ENCODE measurements around the gene GRIK5. TPM values are rescaled to one million over a fixed set of nuclear protein-coding genes. Genes with fewer than 3 reads are reported as not detected.

The GRIK5 gene
- total RNA-seq, 1 experiment from 2014 or later: 0.48 TPM

DNA sequence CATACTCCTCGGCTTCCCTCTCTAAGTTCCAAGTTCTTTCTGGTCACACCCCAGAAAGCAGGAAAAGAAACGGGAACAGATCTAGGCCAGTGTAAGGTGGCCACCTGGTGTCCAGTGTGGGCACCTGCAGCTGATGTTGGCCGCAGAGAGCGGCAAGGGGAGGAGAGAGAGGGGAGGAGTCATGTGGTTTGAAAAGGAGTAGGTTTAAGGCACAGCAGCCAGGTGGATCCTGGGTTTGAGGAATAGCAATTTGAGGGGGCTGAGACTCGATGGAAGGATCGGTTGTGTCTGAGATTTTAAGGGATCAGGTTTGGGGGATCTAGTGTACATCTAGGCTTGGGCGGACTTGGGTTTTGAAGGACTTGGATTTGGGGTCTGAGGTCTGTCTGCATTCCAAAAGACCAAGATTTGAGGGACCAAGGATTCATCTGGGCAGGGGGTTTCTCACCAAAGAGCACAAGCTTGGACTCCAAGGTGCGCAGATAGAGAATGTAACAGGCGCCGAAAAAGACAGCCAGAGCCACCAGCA lies 112.1 kb downstream of the GRIK5 start:
- peak overlapping the region; percentile 81 for H3K27ac Mint-ChIP-seq (ENCODE audit: unreplicated experiment)
- Histone ChIP-seq H3K9me3 (no peaks in the 10 kb centered on the region), H3K4me3 (ENCODE audit: low read depth, low read length) (peak overlapping the region; percentile 82), H3K36me3 (ENCODE audit: control insufficient read depth, insufficient read depth, low read length) (no peaks in the 10 kb centered on the region), H3K27me3 (replicated peaks; ENCODE audit: control insufficient read depth, insufficient read depth, low read length) (no peaks in the 10 kb centered on the region), H3K4me1 (peaks cover 14% of the 10 kb centered on the region)
- H3K4me1 Mint-ChIP-seq (ENCODE audit: low read depth, unreplicated experiment): peaks cover 13% of the 10 kb centered on the region
- peaks cover 6% of the 10 kb centered on the region for H3K36me3 Mint-ChIP-seq (ENCODE audit: insufficient read depth, unreplicated experiment)
- H3K27me3 Mint-ChIP-seq (ENCODE audit: insufficient read depth, unreplicated experiment): no peaks in the 10 kb centered on the region
- TF ChIP-seq, protein P1, sequence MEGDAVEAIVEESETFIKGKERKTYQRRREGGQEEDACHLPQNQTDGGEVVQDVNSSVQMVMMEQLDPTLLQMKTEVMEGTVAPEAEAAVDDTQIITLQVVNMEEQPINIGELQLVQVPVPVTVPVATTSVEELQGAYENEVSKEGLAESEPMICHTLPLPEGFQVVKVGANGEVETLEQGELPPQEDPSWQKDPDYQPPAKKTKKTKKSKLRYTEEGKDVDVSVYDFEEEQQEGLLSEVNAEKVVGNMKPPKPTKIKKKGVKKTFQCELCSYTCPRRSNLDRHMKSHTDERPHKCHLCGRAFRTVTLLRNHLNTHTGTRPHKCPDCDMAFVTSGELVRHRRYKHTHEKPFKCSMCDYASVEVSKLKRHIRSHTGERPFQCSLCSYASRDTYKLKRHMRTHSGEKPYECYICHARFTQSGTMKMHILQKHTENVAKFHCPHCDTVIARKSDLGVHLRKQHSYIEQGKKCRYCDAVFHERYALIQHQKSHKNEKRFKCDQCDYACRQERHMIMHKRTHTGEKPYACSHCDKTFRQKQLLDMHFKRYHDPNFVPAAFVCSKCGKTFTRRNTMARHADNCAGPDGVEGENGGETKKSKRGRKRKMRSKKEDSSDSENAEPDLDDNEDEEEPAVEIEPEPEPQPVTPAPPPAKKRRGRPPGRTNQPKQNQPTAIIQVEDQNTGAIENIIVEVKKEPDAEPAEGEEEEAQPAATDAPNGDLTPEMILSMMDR (IDR thresholded peaks at IDR 0.05; ENCODE audit: insufficient read depth in 1 of 2, low read depth in 1 of 2, low read length in 1 of 2, severe bottlenecking in 1 of 2, unreplicated experiment in 1 of 2): peak; percentile 91 to 92
- no peaks in the 10 kb centered on the region for H3K9me3 Mint-ChIP-seq (ENCODE audit: unreplicated experiment)
- peak overlapping the region; percentile 78 for H3K4me3 Mint-ChIP-seq (ENCODE audit: unreplicated experiment)
- ChIA-PET CTCF (interaction anchor here (0.5 to 2.7 kb wide), 6 partner anchors 26 to 98 kb away, joined by 3 to 18 read pairs (median 4); partner anchors contain the start of gene RPS19), POLR2A (interaction anchor here (0.6 to 1.6 kb wide), 2 partner anchors 55 to 99 kb away, joined by 9 to 10 read pairs; no protein-coding TSS in a partner anchor)
- intact Hi-C loops (cut with micrococcal nuclease; ENCODE audit: unreplicated experiment): loop anchor here (1.0 kb wide), 1 partner anchor 85 kb away; no protein-coding TSS in a partner anchor
- peak; percentile 86 to 87 for DNase-seq
- BruUV-seq (replicated peaks): TSS peak; percentile 59

- Mint-ChIP-seq H3K4me1 (ENCODE audit: low read depth, unreplicated experiment) (peaks cover 13% of the 10 kb centered on the region), H3K9me3 (ENCODE audit: unreplicated experiment) (no peaks in the 10 kb centered on the region), H3K27me3 (ENCODE audit: insufficient read depth, unreplicated experiment) (no peaks in the 10 kb centered on the region), H3K4me3 (ENCODE audit: unreplicated experiment) (peak overlapping the region; percentile 78), H3K27ac (ENCODE audit: unreplicated experiment) (peak overlapping the region; percentile 81), H3K36me3 (ENCODE audit: insufficient read depth, unreplicated experiment) (peaks cover 6% of the 10 kb centered on the region)
- H3K4me3 ChIP-seq (ENCODE audit: low read depth, low read length): no peak overlapping the region
- intact Hi-C loops (cut with micrococcal nuclease; ENCODE audit: unreplicated experiment): no loop called here
- no peaks in the 10 kb centered on the region for H3K36me3 ChIP-seq (ENCODE audit: control insufficient read depth, insufficient read depth, low read length)
- no TSS peak for BruUV-seq (replicated peaks)
- peaks cover 14% of the 10 kb centered on the region for H3K4me1 ChIP-seq
- H3K9me3 ChIP-seq: no peaks in the 10 kb centered on the region
- no peak for DNase-seq
- ChIA-PET CTCF (interaction anchor here (1.3 to 2.7 kb wide), 4 partner anchors 26 to 97 kb away, joined by 4 to 18 read pairs (median 10); partner anchors contain the start of gene RPS19), POLR2A (interaction anchor here (0.6 kb wide), 1 partner anchor 56 kb away, joined by 9 read pairs; no protein-coding TSS in a partner anchor)
- TF ChIP-seq, protein P1 (IDR thresholded peaks at IDR 0.05; ENCODE audit: insufficient read depth in 1 of 2, low read depth in 1 of 2, low read length in 1 of 2, severe bottlenecking in 1 of 2, unreplicated experiment in 1 of 2): no peak
- no peaks in the 10 kb centered on the region for H3K27me3 ChIP-seq (replicated peaks; ENCODE audit: control insufficient read depth, insufficient read depth, low read length)
Observed at GRCh38 chr19:41957161-41957837, 112.7 kb downstream of the GRIK5 start.

DNA sequence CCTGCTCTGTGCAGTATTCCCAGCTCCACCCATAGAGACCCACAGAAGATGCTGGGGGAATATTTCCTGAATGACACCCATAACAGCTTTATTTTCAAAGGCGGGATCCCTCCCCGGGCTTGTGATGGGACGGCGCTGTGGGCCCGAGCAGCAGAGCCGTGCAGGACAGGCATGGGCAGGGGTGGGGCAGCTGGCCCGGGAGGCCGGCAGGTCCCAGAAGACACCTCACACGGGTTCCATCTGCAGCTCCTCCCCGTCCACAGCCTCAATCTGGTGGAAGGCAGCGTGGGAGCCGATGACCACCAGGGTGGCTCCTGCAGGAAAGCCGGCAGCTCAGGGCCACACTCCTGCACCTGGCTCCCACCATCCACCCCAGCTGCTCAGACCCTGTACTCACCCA lies 113.4 kb downstream of the GRIK5 start:
- Histone ChIP-seq H3K27me3 (replicated peaks; ENCODE audit: control insufficient read depth, insufficient read depth, low read length) (no peaks in the 10 kb centered on the region), H3K9me3 (no peaks in the 10 kb centered on the region), H3K4me1 (peaks cover 14% of the 10 kb centered on the region), H3K4me3 (ENCODE audit: low read depth, low read length) (no peak overlapping the region), H3K36me3 (ENCODE audit: control insufficient read depth, insufficient read depth, low read length) (no peaks in the 10 kb centered on the region)
- BruUV-seq (replicated peaks): no TSS peak
- H3K27ac Mint-ChIP-seq (ENCODE audit: unreplicated experiment): no peak overlapping the region
- DNase-seq: no peak
- H3K27me3 Mint-ChIP-seq (ENCODE audit: insufficient read depth, unreplicated experiment): no peaks in the 10 kb centered on the region
- intact Hi-C loops (cut with micrococcal nuclease; ENCODE audit: unreplicated experiment): no loop called here
- POLR2A ChIA-PET: no interaction called here
- TF ChIP-seq, protein P1 (IDR thresholded peaks at IDR 0.05; ENCODE audit: insufficient read depth in 1 of 2, low read depth in 1 of 2, low read length in 1 of 2, severe bottlenecking in 1 of 2, unreplicated experiment in 1 of 2): no peak
- no peak overlapping the region for H3K4me3 Mint-ChIP-seq (ENCODE audit: unreplicated experiment)
- CTCF ChIA-PET: no interaction called here
- H3K4me1 Mint-ChIP-seq (ENCODE audit: low read depth, unreplicated experiment): peaks cover 13% of the 10 kb centered on the region
- peaks cover 11% of the 10 kb centered on the region for H3K36me3 Mint-ChIP-seq (ENCODE audit: insufficient read depth, unreplicated experiment)
- H3K9me3 Mint-ChIP-seq (ENCODE audit: unreplicated experiment): no peaks in the 10 kb centered on the region
